Calu3 (cell line): ENCODE measurements around the gene VPS25. TPM values are rescaled to one million over a fixed set of nuclear protein-coding genes. Genes with fewer than 3 reads are reported as not detected.
A peak's percentile ranks its signal among the peaks of the same experiment; 100 is the strongest.
"Not testable (repeated sequence)": the region's sequence is repeated elsewhere in the genome, so short reads cannot be mapped to it uniquely, and the experiment has no call there.

Source experiments
- Bru-seq: library from RNA; stranded (reverse); fragments of 400-500 nt; gene quantifications from one replicate; lab custom pipeline; 2021; lab: Mats Ljungman, UMichigan
- BruChase-seq, 2 experiments: library from RNA; stranded (reverse); fragments of 400-500 nt; gene quantifications; one replicate each; lab custom pipeline; 2021; lab: Mats Ljungman, UMichigan
- BruUV-seq: library from RNA; stranded (reverse); fragments of 400-500 nt; replicated peaks from 2 replicates; lab custom pipeline; 2021; lab: Mats Ljungman, UMichigan
- CTCF ChIA-PET: fragments of 300-600 bp; sonication (Branson Sonifier 250); formaldehyde crosslinking; loops from one replicate; lab custom pipeline; 2022; ENCODE audit warnings: antibody characterized with exemption; lab: Charles Lee
- DNase-seq: peaks from one replicate; pipeline ENCODE4 v3.0.0; 2022
- H3K27ac Mint-ChIP-seq: one replicate; pipeline ENCODE4 v1.8.0; 2022; ENCODE audit warnings: mixed read lengths; ENCODE audit not compliant: unreplicated experiment
- H3K27me3 Mint-ChIP-seq: one replicate; pipeline ENCODE4 v1.8.0; 2022; ENCODE audit warnings: mixed read lengths; ENCODE audit not compliant: unreplicated experiment
- H3K36me3 Mint-ChIP-seq: one replicate; pipeline ENCODE4 v1.8.0; 2022; ENCODE audit warnings: mild to moderate bottlenecking, moderate library complexity, mixed read lengths; ENCODE audit not compliant: insufficient read depth, unreplicated experiment
- H3K4me1 Mint-ChIP-seq: one replicate; pipeline ENCODE4 v1.8.0; 2022; ENCODE audit warnings: mild to moderate bottlenecking, low read depth, mixed read lengths; ENCODE audit not compliant: unreplicated experiment
- H3K4me3 Mint-ChIP-seq: one replicate; pipeline ENCODE4 v1.8.0; 2022; ENCODE audit warnings: mild to moderate bottlenecking, low read depth, moderate library complexity, mixed read lengths; ENCODE audit not compliant: unreplicated experiment
- H3K9me3 Mint-ChIP-seq: one replicate; pipeline ENCODE4 v1.8.0; 2022; ENCODE audit warnings: low read depth, mixed read lengths; ENCODE audit not compliant: unreplicated experiment
- CTCF ChIP-seq: fragments of 200-600 bp; IDR thresholded peaks from one replicate; pipeline ENCODE4 v1.8.0; 2022; ENCODE audit warnings: antibody characterized with exemption; ENCODE audit not compliant: unreplicated experiment
- intact Hi-C: fragments of 100-400 bp; cut with micrococcal nuclease; formaldehyde crosslinking; loops from one replicate; pipeline ENCODE4 v1.10.0; 2022; ENCODE audit not compliant: unreplicated experiment
- long read RNA-seq: library from polyadenylated mRNA; stranded (forward); transcript quantifications from one replicate; pipeline ENCODE4 v2.0.0, GENCODE V29; 2022
- total RNA-seq: library from RNA; stranded (reverse); gene quantifications from 2 replicates; pipeline ENCODE4 v1.2.3, GENCODE V29; 2022

The VPS25 gene
- total RNA-seq (93.9 and 101 TPM in 2 replicates), Bru-seq, nascent RNA (percentile 86 among the genes with signal in this experiment), BruChase-seq, experiment 1, labeled RNA remaining after a 6-hour chase (percentile 91 among the genes with signal in this experiment), BruChase-seq, experiment 2, labeled RNA remaining after a 2-hour chase (percentile 89 among the genes with signal in this experiment)
- long read RNA-seq, transcript VPS25-205 (5 exons, 668 nt), result minor isoform, 8 of 264 reads
- long read RNA-seq, transcript VPS25-201 (6 exons, 1,101 nt), result major isoform, 232 of 264 reads
- long read RNA-seq, partial matches to known transcripts, result 12 of 264 reads
- long read RNA-seq, other reads (novel, unspliced or antisense), result 12 of 264 reads

GRCh38 chr17:42773290-42774035 is at the start of gene VPS25:
Gene VPS25, plus strand, starts transcription at chr17:42773449. Its CDS starts 27 bp downstream, at chr17:42773476.
- TF ChIP-seq CTCF, result no peak
- no peaks in the 10 kb centered on the region for H3K9me3 Mint-ChIP-seq
- CTCF ChIA-PET, result interaction anchor here (0.6 to 2.0 kb wide), 13 partner anchors 10 to 351 kb away, joined by 3 to 26 read pairs (median 4); partner anchors contain the start of genes BECN1, MLX, PSMC3IP and RETREG3
- peak; percentile 88 for DNase-seq
- peaks cover 18% of the 10 kb centered on the region for H3K4me1 Mint-ChIP-seq
- H3K27me3 Mint-ChIP-seq, result peaks cover 1% of the 10 kb centered on the region
- intact Hi-C loops, result no loop called here
- peak within 1 kb of the TSS; percentile 90 for H3K4me3 Mint-ChIP-seq
- peak within 1 kb of the TSS; percentile 78 for H3K27ac Mint-ChIP-seq
- TSS peak; percentile 73 for BruUV-seq
- H3K36me3 Mint-ChIP-seq, result peaks cover 35% of the 10 kb centered on the region

- intact Hi-C loops, result no loop called here
- no peak overlapping the region for H3K27ac Mint-ChIP-seq
- peaks cover 55% of the 10 kb centered on the region for H3K36me3 Mint-ChIP-seq
Measured at GRCh38 chr17:42723636-42724035, 49.6 kb upstream of the VPS25 start.

GRCh38 chr17:42725143-42725542 is 48.1 kb upstream of the VPS25 start:
- intact Hi-C loops, result no loop called here
- Mint-ChIP-seq H3K9me3 (no peaks in the 10 kb centered on the region), H3K4me1 (no peaks in the 10 kb centered on the region), H3K27me3 (no peaks in the 10 kb centered on the region), H3K36me3 (peaks cover 59% of the 10 kb centered on the region), H3K27ac (no peak overlapping the region), H3K4me3 (no peak overlapping the region)
- TF ChIP-seq CTCF, result no peak
- CTCF ChIA-PET, result interaction anchor here (0.7 to 1.9 kb wide), 2 partner anchors 38 to 215 kb away, joined by 6 read pairs; no protein-coding TSS in a partner anchor
- DNase-seq, result no peak
- BruUV-seq, result no TSS peak

More at GRCh38 chr17:42723636-42724035, 49.6 kb upstream of the VPS25 start:
- no peak for DNase-seq
- CTCF ChIA-PET, result no interaction called here
- no peaks in the 10 kb centered on the region for H3K27me3 Mint-ChIP-seq
- H3K4me1 Mint-ChIP-seq, result no peaks in the 10 kb centered on the region
- H3K4me3 Mint-ChIP-seq, result no peak overlapping the region
- TF ChIP-seq CTCF, result no peak
- H3K9me3 Mint-ChIP-seq, result no peaks in the 10 kb centered on the region
- BruUV-seq, result no TSS peak

- peaks cover 21% of the 10 kb centered on the region for H3K36me3 Mint-ChIP-seq
- peaks cover 9% of the 10 kb centered on the region for H3K4me1 Mint-ChIP-seq
- H3K9me3 Mint-ChIP-seq, result no peaks in the 10 kb centered on the region
- intact Hi-C loops, result no loop called here
- H3K27me3 Mint-ChIP-seq, result no peaks in the 10 kb centered on the region
- H3K4me3 Mint-ChIP-seq, result no peak overlapping the region
- H3K27ac Mint-ChIP-seq, result no peak overlapping the region
- CTCF ChIA-PET, result no interaction called here
- no peak for DNase-seq
- TF ChIP-seq CTCF, result no peak
- no TSS peak for BruUV-seq
Measured at GRCh38 chr17:42740699-42741098, 32.5 kb upstream of the VPS25 start.

- H3K36me3 Mint-ChIP-seq, result peaks cover 21% of the 10 kb centered on the region
- peaks cover 11% of the 10 kb centered on the region for H3K27me3 Mint-ChIP-seq
- CTCF ChIA-PET, result interaction anchor here (0.7 to 2.1 kb wide), 4 partner anchors 21 to 119 kb away, joined by 3 to 9 read pairs (median 6); no protein-coding TSS in a partner anchor
- H3K4me3 Mint-ChIP-seq, BruUV-seq, H3K9me3 Mint-ChIP-seq, H3K27ac Mint-ChIP-seq, DNase-seq, H3K4me1 Mint-ChIP-seq, intact Hi-C loops: not testable (repeated sequence)
Measured at GRCh38 chr17:42742916-42743315, 30.3 kb upstream of the VPS25 start.
